Measurements from ENCODE around the gene LRRC9.

Gene LRRC9

GRCh38 chr14:59998564-59998963 lies 78.6 kb downstream of the LRRC9 start:
- Histone ChIP-seq H3K9me3 (ENCODE audit: control insufficient read depth, insufficient read depth, low read depth, low read length) (no peaks in the 10 kb centered on the region), H3K36me3 (ENCODE audit: control insufficient read depth in 2 of 2, insufficient read depth in 1 of 2, low read length in 2 of 2) (no peaks in the 10 kb centered on the region), H3K27ac (ENCODE audit: extremely low read depth, low read depth, low read length) (no peak overlapping the region), H3K4me3 (ENCODE audit: low read depth, low read length) (no peak overlapping the region), H3K4me1 (ENCODE audit: control insufficient read depth, insufficient read depth, low read length) (no peaks in the 10 kb centered on the region)
- ChIA-PET POLR2A (no interaction called here), CTCF (interaction anchor here (0.7 kb wide), 1 partner anchor 34 kb away, joined by 3 read pairs; no protein-coding TSS in a partner anchor)
- TF ChIP-seq ZBTB6 (tag by site-specific recombination; IDR thresholded peaks at IDR 0.05) (no peak), ZNF366 (tag by site-specific recombination; conservative IDR thresholded peaks at IDR 0.05) (no peak), KLF1 (tag by site-specific recombination; IDR thresholded peaks at IDR 0.05) (no peak), ZNF843 (tag by site-specific recombination; IDR thresholded peaks at IDR 0.05) (no peak), WT1 (tag by site-specific recombination; IDR thresholded peaks at IDR 0.05) (no peak), ZNF169 (tag by site-specific recombination; IDR thresholded peaks at IDR 0.05) (no peak)

GRCh38 chr14:60002819-60003492 lies 83.0 kb downstream of the LRRC9 start:
- ChIA-PET POLR2A (interaction anchor here (0.6 kb wide), 1 partner anchor 28 kb away, joined by 4 read pairs; no protein-coding TSS in a partner anchor), CTCF (interaction anchor here (1.0 kb wide), 1 partner anchor 181 kb away, joined by 4 read pairs; no protein-coding TSS in a partner anchor)
- H3K36me3 ChIP-seq (ENCODE audit: control insufficient read depth in 2 of 2, insufficient read depth in 1 of 2, low read length in 2 of 2): no peaks in the 10 kb centered on the region
- no peaks in the 10 kb centered on the region for H3K9me3 ChIP-seq (ENCODE audit: control insufficient read depth, insufficient read depth, low read depth, low read length)
- H3K4me3 ChIP-seq (ENCODE audit: low read depth, low read length): no peak overlapping the region
- no peak for TF ChIP-seq ZNF837 (tag by site-specific recombination; IDR thresholded peaks at IDR 0.05)
- no peak for TF ChIP-seq ZNF350 (tag by site-specific recombination; IDR thresholded peaks at IDR 0.05)
- TF ChIP-seq ZNF169 (tag by site-specific recombination; IDR thresholded peaks at IDR 0.05): no peak
- no peak overlapping the region for H3K27ac ChIP-seq (ENCODE audit: extremely low read depth, low read depth, low read length)
- no peaks in the 10 kb centered on the region for H3K4me1 ChIP-seq (ENCODE audit: control insufficient read depth, insufficient read depth, low read length)

GRCh38 chr14:60003991-60004390 lies 84.0 kb downstream of the LRRC9 start:
- Histone ChIP-seq H3K27ac (ENCODE audit: extremely low read depth, low read depth, low read length) (no peak overlapping the region), H3K4me3 (ENCODE audit: low read depth, low read length) (no peak overlapping the region), H3K9me3 (ENCODE audit: control insufficient read depth, insufficient read depth, low read depth, low read length) (no peaks in the 10 kb centered on the region), H3K36me3 (ENCODE audit: control insufficient read depth in 2 of 2, insufficient read depth in 1 of 2, low read length in 2 of 2) (no peaks in the 10 kb centered on the region), H3K4me1 (ENCODE audit: control insufficient read depth, insufficient read depth, low read length) (no peaks in the 10 kb centered on the region)
- ChIA-PET POLR2A (interaction anchor here (0.5 kb wide), 1 partner anchor 245 kb away, joined by 5 read pairs; the partner anchor contains the start of gene PPM1A), CTCF (no interaction called here)
- no peak for TF ChIP-seq ZSCAN5A (tag by site-specific recombination; IDR thresholded peaks at IDR 0.05)
- TF ChIP-seq ZBTB26 (tag by site-specific recombination; optimal IDR thresholded peaks at IDR 0.05): no peak
- no peak for TF ChIP-seq ZNF830 (tag by site-specific recombination; IDR thresholded peaks at IDR 0.05; ENCODE audit: low read depth)
- no peak for TF ChIP-seq KLF17 (tag by site-specific recombination; IDR thresholded peaks at IDR 0.05)
- TF ChIP-seq ZBTB6 (tag by site-specific recombination; IDR thresholded peaks at IDR 0.05): no peak
- no peak for TF ChIP-seq ZNF521 (tag by site-specific recombination; IDR thresholded peaks at IDR 0.05)
- TF ChIP-seq ZNF155 (tag by site-specific recombination; IDR thresholded peaks at IDR 0.05): no peak
